HG02981 (cell line): ENCODE results near the gene PPEF1.

Source experiments
- ATAC-seq: cut with Tn5 transposase; IDR thresholded peaks from one replicate; pipeline ENCODE4 v1.9.1; 2021; ENCODE audit warnings: mild to moderate bottlenecking, moderate library complexity; ENCODE audit not compliant: unreplicated experiment

PPEF1 gene, protein sequence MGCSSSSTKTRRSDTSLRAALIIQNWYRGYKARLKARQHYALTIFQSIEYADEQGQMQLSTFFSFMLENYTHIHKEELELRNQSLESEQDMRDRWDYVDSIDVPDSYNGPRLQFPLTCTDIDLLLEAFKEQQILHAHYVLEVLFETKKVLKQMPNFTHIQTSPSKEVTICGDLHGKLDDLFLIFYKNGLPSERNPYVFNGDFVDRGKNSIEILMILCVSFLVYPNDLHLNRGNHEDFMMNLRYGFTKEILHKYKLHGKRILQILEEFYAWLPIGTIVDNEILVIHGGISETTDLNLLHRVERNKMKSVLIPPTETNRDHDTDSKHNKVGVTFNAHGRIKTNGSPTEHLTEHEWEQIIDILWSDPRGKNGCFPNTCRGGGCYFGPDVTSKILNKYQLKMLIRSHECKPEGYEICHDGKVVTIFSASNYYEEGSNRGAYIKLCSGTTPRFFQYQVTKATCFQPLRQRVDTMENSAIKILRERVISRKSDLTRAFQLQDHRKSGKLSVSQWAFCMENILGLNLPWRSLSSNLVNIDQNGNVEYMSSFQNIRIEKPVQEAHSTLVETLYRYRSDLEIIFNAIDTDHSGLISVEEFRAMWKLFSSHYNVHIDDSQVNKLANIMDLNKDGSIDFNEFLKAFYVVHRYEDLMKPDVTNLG

DNA sequence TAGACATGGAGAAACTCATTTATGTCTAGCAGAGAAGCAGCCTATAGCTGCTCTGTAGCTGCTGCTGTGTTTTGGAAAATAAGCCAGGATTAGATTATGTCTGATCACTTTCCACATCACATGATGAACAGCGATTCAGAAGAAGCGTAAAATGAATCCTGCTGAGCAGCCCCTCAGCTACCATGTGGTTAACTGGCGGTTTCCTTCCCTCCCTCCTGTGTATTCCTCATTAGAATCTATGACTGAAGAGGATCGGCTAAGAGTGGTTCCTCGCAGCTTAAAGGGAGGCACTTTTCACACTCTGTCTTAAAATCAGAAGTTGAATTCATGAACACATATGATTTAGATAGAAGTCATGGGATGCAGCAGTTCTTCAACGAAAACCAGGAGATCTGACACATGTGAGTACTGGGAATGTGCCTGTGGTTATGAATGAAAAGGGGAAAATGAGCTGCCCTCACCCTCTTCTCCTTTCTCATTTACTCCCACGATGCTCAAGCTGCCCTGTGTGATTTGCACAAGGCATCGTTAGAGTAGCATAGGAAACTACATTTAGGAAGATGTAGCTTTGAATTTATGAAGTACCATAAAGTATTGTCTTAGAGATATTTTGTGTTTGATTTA, at the start of gene PPEF1:
Gene PPEF1 (plus strand): TSS at position 220 of the 624 bp plus-strand sequence. CDS start 136 bp downstream, at position 356.
- ATAC-seq = no peak

DNA sequence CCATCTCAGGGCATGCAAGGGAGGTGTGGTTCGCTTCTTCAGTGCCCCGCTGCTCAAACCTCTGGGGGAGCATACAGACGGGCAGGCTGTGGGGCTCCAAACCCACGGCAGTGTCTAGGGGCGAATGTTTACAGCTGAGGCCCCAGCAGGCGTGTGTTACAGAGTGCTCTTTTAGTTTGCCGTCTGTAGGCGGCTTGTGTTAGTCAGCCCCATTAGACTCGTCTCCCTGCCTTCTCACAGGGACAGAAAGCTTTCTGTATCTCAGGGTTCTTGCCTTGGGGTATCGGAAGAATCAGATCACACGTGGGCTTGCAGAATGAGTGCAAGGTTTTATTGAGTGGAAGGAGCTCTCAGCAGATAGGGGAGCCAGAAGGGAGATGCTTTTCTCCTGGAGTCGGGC, 46.2 kb upstream of the PPEF1 start:
- no peak for ATAC-seq

DNA sequence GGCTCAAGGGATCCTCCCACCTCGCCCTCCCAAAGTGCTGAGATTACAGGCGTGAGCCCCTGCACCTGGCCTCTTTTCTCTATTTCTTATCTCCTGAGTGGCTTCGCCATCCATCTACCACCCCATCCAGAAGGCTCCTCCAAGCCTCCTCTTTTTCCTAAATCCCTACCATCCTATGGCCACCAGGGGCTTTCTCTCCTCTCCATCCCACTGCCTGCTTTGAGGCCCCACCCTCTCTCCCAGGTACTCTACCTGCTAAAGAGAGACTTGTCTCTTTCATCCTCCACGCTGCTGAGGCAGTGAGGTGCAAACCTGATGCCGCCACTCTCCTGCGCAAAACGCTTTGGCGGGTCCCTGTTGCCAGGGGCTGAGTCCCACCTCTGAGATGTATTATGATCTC, 42.5 kb upstream of the PPEF1 start:
- ATAC-seq = no peak

DNA sequence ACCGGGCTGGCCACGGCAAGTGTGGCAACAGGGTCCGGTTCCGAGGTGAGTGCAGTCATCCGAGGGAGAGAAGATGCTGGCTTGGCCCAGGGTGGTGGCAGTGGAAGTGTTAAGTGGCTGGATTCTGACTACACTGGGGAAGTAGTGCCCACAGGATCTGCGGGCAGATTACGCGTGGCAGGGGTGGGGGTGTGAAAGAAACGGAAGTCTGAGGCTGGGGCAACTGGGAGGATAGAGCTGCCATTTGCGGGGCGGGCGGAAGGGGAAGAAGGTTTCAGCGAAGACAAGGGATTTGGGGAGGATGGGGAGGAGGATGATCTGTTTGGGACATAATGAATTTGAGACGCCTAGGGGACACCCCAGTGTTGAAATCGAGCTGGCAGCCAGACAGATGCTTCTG, 40.8 kb upstream of the PPEF1 start:
- no peak for ATAC-seq

DNA sequence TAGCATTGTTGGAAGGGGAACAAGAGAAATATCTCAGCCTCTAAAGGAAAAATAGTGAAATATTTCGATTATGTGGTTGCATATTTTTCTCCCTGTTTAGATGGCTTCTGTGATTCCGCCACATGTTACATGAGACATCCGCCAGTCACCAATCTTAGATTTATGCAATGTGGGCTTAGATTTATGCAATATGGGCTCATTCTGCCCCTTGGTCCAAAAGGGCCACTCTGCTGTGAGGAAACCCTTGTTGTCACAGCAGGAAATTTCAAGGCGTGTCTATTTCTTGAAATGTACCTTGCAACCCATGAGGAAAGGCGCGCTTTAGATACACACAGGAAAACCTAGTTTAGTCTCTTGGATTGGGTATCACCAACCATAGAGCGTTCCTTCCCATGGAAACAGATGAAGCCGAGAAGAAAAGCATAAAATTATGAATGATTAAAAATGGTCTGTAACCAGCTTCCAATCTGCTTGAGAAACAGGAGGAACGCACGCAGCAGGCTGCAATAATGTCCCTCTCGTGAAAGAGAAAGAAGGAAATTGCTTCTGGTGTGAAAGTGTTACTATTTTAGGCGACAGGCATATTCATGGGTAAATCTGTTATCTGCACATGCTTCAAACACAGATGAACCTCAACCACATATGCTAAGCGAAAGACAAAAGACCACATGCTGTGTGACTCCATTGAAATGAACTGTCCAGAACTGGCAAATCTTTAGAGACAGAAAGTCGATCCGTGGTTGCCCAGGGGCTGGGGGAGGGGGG, 39.2 kb upstream of the PPEF1 start:
- no peak for ATAC-seq

DNA sequence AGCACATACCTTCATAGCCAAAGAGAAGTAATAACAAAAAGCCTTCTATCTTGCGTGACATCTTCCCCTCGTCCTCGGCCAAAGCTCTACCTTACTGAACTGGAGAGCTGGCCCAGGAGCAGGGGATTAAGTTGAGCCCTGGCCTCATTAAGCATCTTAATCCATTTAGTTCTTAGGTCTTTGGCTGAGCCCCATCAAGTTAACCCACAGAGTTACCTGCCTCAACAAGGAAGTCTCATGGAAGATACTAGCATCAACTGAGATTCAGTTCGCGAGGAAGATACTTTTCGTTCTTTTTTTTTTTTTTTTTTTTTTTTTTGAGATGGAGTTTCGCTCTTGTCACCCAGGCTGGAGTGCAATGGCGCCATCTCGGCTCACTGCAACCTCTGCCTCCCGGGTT, 35.4 kb upstream of the PPEF1 start, which contains the start of gene RS1:
Gene RS1 (minus strand): TSS at position 101 of the 400 bp plus-strand sequence. CDS start 40 bp downstream, at position 61.
- ATAC-seq = no peak

DNA sequence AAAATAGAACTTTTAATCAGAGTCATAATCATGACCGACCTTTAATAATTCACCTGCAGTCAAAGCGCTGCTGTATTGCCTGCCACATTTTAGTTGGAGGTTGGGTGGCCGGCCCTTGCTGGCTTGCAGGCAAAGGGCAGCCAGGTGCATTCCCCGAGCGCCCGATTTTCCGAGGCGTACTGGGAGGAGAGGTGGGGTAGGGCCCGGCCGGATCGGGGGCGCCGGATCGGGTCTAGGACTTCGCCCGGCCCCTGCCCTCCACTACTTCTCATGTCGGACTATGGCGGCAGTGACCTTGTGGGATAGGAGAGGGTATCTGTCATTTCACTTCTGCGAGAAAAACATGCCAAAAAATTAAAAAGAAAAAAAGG, 33.0 kb upstream of the PPEF1 start:
- peak; percentile 28 for ATAC-seq

DNA sequence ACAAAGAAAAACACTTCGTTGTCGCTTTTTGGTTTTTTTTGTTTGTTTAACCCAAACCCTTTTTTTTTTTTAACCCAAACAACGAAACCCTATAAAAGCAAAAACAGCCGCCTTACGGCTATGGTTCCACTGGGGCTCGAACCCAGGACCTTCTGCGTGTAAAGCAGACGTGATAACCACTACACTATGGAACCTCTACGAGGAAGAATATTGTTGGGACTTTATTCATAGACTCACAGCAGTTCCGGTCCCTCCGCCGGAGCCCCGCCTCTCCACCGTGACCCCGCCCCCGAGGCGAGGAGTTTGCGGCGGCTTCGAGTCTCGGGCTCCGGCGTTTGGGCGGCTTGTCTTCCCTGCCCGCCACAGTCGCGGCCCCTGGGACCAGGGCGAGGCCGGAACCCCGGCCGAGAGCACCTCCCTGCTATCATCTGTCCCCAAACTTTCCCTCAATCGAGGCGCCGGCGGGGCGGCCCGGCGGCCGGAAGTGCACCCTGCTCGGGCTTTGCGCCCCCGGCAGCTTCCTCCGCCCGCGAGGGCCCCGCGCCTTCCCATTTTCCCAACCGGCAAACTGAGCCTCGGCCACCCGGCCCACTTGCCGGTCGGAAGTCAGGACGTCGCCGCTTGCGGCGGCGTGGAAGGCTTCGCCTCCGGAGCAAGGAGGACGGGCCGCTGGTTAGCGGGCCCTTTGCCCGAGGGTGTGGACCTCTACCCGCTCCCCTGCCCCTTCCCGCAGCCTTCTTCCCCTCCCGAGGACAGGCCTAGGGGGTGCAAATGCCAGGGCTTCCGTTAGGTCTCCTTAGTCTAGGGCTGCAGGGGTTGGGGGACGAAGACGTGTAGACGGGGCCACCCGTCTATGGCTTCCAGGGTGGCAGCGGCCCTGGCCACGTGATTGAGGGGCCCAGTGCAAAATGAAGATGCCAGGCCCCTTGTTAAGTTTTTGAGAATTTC, 32.4 kb upstream of the PPEF1 start:
- ATAC-seq = peak; percentile 86

DNA sequence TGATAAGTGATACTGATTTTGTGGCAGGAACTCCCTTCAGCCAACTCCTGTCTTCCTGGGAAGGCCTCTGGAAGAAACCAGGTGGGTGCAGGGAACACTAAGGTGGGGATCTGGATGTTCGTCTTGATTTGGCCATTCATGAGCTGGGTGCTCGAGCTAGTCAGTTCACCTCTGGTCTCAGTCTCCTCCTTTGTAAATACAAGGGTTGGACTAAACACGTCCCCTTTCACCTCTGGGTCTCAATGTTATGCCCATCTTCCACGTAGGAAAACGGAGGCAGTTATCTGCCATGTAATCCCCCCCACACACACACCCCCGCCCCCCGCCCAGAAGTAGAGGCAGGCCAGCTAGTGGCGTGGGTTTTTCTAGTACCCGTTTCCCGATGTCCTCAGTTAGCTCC, 31.4 kb upstream of the PPEF1 start:
- no peak for ATAC-seq

DNA sequence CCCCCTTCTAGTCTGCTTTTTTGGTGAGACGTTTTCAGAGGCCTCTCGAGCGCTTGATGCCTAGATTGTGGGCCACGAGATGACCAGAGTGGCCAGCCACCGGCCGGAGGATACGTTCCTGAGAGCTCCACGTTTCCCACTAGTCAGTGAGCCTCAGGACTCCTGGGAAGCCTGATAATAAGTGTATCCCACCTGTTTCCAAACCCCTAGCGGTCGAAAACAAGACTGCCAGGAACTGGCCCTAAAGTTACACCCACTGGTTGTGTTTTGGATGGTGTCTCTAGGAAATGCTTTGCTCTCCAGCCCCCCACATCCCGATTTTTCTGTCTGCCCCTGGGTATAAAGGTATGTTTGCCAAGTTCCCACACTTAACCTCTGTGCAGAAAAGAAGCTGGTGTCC, 31.0 kb upstream of the PPEF1 start:
- no peak for ATAC-seq

DNA sequence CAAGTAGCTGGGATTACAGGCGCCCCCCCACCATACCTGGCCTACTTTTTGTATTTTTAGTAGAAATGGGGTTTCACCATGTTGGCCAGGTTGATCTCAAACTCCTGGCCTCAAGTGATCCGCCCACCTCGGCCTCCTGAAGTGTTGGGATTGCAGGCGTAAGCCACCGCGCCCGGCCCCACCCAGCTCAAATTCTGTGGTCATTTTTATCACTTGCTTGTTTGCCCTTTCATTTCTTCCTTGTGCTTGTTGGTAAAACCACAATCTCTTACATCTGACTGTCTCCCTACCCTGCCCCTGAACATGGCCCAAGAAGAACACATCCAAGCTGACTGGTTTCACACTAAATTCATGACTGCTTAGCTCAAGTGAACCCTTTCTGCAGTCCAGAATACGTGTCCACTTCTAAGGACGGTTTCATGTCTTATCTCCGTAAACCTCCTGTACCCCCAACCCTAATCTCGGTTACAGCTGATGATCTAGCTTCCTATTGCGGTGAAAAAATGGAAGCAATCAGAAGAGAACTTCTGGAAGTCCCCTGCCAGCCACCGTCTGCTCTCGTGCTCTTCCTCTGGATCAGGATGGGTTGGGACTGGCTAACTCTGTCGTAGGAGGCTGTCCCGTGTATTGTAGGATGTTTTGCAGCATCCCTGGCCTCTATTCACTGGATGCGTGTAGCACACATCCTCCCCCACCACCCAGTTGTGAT, 30.1 kb upstream of the PPEF1 start:
- no peak for ATAC-seq

DNA sequence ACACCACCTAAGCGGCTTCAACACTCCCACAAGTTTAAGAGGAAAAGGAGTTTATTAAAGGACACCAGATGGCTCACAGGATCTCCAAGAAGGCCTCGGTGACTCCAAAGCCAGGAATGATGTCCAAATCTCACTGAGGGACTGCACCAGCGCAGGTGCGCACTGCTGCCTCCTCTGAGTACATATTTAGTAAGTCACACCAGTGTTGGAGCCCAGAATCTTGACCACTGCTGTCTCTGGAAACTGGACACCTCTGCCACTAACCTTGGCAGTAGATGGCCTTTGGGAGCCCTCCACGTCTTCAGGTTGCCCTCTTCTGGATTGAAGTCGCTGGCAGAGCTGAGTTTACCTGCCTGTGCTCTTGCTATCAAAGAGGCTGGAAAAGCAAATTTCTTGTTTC, 25.4 kb upstream of the PPEF1 start:
- ATAC-seq = no peak

DNA sequence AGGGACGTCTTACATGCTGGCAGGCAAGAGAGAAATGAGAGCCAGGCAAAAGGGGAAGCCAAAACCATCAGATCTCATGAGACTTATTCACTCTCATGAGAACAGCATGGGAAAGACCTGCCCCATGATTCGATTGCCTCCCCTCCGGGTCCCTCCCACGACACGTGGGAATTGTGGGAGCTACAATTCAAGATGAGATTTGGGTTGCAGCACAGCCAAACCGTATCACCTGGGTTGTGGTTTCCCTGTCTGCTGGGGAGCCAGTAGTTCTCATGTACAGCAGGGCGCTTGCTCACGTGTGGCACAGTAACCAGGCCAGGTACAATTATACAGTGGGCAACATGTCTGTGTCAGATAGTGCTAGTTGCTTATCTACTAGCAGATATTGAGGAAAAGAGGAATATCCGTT, 24.5 kb upstream of the PPEF1 start:
- no peak for ATAC-seq

DNA sequence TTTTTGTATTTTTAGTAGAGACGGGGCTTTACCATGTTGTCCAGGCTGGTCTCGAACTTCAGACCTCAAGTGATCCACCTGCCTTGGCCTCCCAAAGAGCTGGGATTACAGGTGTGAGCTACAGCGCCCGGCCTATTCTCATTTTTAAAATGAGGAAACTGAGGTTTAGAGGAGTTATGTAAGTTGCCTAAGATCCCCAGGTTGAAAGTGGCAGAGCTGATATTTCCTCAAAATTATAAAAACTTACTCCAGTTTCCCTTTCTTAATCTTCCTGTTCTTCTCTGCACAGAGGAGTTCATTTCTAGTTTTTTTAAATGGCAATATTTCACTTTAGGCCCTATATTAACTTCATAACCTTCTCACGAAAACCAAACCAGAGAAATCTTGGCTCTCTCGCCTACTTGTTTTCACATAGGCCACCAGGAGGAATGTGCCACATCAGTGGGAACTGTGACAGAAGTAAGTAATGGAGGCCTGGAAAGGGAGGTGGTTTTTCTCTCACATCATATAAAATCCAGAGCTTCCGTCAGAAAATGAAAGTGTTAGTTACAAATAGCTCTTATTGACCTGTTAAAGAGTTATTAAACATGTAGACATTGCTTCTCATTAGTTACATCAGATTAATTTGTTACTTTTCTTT, 19.5 kb upstream of the PPEF1 start:
- no peak for ATAC-seq

DNA sequence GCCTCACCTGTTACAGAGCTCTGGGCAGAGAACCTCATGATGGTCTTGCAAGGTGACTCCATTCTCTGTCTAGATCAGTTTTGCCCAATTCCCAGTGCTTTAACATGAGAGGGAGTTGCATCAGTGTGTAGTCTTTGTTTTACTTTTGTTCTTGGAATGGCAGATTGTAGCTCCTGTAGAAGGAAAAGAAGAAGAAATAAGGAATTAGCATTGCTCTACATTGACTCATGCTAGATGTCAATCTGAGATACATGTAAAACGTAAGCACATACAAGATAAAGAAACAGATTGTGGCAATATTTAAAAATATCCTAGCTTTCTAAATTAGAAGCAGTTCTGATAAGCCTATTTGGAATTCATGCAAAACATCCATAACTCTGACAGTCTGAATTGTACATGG, 16.0 kb upstream of the PPEF1 start:
- no peak for ATAC-seq

DNA sequence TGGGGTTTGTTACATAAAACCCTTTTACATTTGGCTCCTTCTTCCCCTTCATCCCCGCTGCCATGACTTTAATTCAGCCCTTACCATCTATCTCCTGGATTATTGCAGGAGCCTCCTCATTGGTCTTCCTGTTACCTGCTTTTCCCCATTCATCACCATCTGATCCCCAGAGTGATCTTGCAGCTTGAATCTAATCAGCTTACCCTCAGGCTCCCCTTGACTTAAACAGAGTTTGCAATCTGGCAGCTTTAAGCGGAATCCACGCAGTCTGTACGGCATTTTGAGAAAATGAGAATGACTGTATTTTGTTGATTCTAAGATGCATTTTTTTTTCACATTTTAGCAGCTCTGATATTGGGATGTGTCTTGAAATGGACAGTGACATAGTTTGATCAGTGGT, 14.9 kb upstream of the PPEF1 start:
- ATAC-seq = no peak

DNA sequence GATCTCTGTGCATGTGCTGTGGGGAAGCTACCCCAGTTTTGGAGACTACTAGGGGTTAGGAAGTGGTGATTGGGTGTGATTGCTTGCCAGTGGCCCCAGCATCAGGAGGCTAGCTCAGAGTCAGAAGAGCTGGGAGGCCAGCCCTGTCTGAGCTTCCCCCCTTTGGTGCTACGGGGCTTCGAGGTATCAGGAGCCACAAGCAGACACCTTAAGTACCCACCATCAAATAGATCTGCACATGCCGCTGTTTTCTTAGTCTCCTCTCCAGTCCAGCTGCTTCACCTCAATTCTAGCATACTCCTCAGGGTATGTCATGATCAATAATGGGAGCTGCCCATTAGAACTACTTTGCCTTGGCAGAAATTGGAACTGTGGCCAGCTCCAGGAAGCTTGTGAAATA, 10.8 kb upstream of the PPEF1 start:
- ATAC-seq = no peak

DNA sequence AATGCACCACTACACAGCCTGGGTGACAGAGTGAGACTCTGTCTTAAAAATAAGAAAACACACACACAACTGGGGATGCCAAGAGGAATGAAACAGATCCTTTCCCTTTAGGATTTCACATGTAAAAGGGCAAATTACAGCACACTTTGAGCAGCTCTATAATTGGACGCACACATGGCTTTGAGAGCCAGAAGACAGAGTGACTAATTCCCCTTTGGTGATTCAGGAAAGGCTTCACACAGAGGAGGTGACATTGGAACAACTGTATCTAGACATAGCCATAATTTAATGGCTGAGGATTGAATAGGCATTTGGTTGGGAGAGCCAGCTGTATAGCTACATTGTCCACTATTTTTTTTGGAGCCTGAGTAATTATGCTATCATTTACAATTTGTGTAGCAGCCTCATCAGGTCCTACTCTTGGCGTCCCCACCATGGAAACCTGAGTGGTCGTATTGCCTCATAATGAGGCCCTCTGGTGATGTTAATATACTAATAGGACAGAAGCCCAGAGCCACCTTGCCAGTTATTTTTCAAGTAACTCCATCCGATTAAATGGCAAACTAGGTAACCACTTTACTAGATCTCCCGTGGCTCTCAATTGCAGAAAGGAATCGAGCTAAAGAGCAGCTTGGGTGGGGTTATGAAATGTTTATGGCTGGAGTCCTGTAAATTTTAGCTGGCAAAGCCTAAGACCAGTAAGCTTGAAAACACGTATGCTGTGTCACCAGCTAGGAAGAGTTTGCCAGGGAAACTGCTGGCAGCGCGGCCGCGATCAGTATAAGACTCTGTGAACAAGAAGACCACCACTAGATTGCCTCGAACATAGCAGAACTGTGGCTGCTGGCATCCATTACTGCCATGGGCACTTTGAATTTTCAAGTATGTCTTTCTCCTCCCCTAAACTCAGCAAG, 8.5 kb upstream of the PPEF1 start:
- no peak for ATAC-seq
